Keratinocyte (primary cell): ENCODE measurements around the gene DYNLT2. TPM values are rescaled to one million over a fixed set of nuclear protein-coding genes. Genes with fewer than 3 reads are reported as not detected.

ENCODE experiments used
- DNase-seq: peaks from one replicate; pipeline ENCODE4 v3.0.0-alpha.2; 2011; ENCODE audit warnings: low read depth, missing footprints, low spot score
- FAIRE-seq: peaks from 2 replicates; lab custom pipeline; 2011; peaks lifted over from hg19 to GRCh38; lab: Jason Lieb, UNC
- H2AFZ ChIP-seq: 2 replicates; pipeline ENCODE4 v1.6.0; 2012; ENCODE audit warnings: low read length, control low read depth, inconsistent platforms; ENCODE audit not compliant: control insufficient read depth
- H3K27ac ChIP-seq: 2 replicates; pipeline ENCODE4 v1.5.1; 2011; ENCODE audit warnings: low read length; ENCODE audit not compliant: control insufficient read depth, insufficient read depth
- H3K27me3 ChIP-seq: 3 replicates; pipeline ENCODE4 v1.6.0; 2011; ENCODE audit warnings: low read length; ENCODE audit not compliant: control insufficient read depth, insufficient read depth; ENCODE audit errors: extremely low read depth
- H3K36me3 ChIP-seq, 2 experiments: 2 replicates in 1 of 2; 3 replicates in 1 of 2; pipeline ENCODE4 v1.5.1; 2011; ENCODE audit warnings: low read length in 2 of 2, mild to moderate bottlenecking in 1 of 2; ENCODE audit not compliant: control insufficient read depth in 2 of 2, insufficient read depth in 2 of 2; ENCODE audit errors: extremely low read depth in 1 of 2
- H3K4me1 ChIP-seq: 3 replicates; pipeline ENCODE4 v1.5.1; 2011; ENCODE audit warnings: low read length; ENCODE audit not compliant: control insufficient read depth, insufficient read depth; ENCODE audit errors: extremely low read depth
- H3K4me2 ChIP-seq: 3 replicates; pipeline ENCODE4 v1.6.0; 2011; ENCODE audit warnings: low read depth, low read length; ENCODE audit not compliant: control insufficient read depth, insufficient read depth; ENCODE audit errors: extremely low read depth
- H3K4me3 ChIP-seq, 3 experiments: fragments of 200-600 bp in 1 of 3; sonication (generic) in 1 of 3; 2 replicates in 2 of 3; 3 replicates in 1 of 3; pipeline ENCODE4 v1.5.1; 2011 to 2016; ENCODE audit warnings: low read length in 3 of 3, mild to moderate bottlenecking in 3 of 3, control low read depth in 2 of 3, inconsistent platforms in 1 of 3, low read depth in 1 of 3, mixed read lengths in 1 of 3, mixed run types in 1 of 3, moderate library complexity in 1 of 3; ENCODE audit not compliant: control insufficient read depth in 2 of 3, insufficient read depth in 2 of 3; ENCODE audit errors: extremely low read depth in 1 of 3
- H3K79me2 ChIP-seq: 2 replicates; pipeline ENCODE4 v1.6.0; 2012; ENCODE audit warnings: low read length; ENCODE audit not compliant: control insufficient read depth, insufficient read depth
- H3K9ac ChIP-seq: 3 replicates; pipeline ENCODE4 v1.6.0; 2011; ENCODE audit warnings: low read length; ENCODE audit not compliant: control insufficient read depth, insufficient read depth; ENCODE audit errors: extremely low read depth
- H3K9me1 ChIP-seq: 3 replicates; pipeline ENCODE4 v1.6.0; 2011; ENCODE audit warnings: low read length; ENCODE audit not compliant: control insufficient read depth, insufficient read depth; ENCODE audit errors: extremely low read depth
- H3K9me3 ChIP-seq: 2 replicates; pipeline ENCODE4 v1.5.1; 2012; ENCODE audit warnings: low read depth, low read length; ENCODE audit not compliant: control insufficient read depth
- H4K20me1 ChIP-seq: 3 replicates; pipeline ENCODE4 v1.6.0; 2011; ENCODE audit warnings: low read length; ENCODE audit not compliant: control insufficient read depth, insufficient read depth; ENCODE audit errors: extremely low read depth
- EZH2 ChIP-seq: IDR thresholded peaks from one replicate; pipeline ENCODE4 v1.6.1; 2012; ENCODE audit warnings: inconsistent platforms, mild to moderate bottlenecking, low read length, moderate library complexity
- dilution Hi-C: fragments of 300-500 bp; cut with MboI; formaldehyde crosslinking; loops from one replicate; pipeline ENCODE4 v1.7.0; 2020; ENCODE audit warnings: low sequenced_read_pairs; ENCODE audit not compliant: extremely low pct_ligation_motif_present
- polyA plus RNA-seq, 5 experiments: library from polyadenylated mRNA; depleted of rRNA in 3 of 5; stranded (reverse) in 3 of 5; stranded (forward) in 1 of 5; unstranded in 1 of 5; fragments of >200 nt; gene quantifications; 1 replicate in 1 of 5; 2 replicates in 3 of 5; 3 replicates in 1 of 5; pipeline versions ENCODE4 v1.2.1 to v1.2.3, GENCODE V29; 2011 to 2012; ENCODE audit warnings: missing spikeins in 2 of 5, low read depth in 1 of 5, low replicate concordance in 1 of 5
- TF ChIP-seq, protein P1 (sequence below), 3 experiments: IDR thresholded peaks in 1 of 3; conservative IDR thresholded peaks in 1 of 3; optimal IDR thresholded peaks in 1 of 3; 2 replicates in 2 of 3; 3 replicates in 1 of 3; pipeline versions ENCODE3 to v1.5.1; 2011; ENCODE audit warnings: low read length in 3 of 3, mild to moderate bottlenecking in 3 of 3, moderate library complexity in 2 of 3, control low read depth in 1 of 3, inconsistent platforms in 1 of 3; ENCODE audit not compliant: insufficient read depth in 2 of 3; ENCODE audit errors: extremely low read depth in 1 of 3

The DYNLT2 gene
- polyA plus RNA-seq, 1 donor (not counting 4 experiments of a cell fraction or from before 2014, with no cell fraction given) = 0.58 TPM

DNA sequence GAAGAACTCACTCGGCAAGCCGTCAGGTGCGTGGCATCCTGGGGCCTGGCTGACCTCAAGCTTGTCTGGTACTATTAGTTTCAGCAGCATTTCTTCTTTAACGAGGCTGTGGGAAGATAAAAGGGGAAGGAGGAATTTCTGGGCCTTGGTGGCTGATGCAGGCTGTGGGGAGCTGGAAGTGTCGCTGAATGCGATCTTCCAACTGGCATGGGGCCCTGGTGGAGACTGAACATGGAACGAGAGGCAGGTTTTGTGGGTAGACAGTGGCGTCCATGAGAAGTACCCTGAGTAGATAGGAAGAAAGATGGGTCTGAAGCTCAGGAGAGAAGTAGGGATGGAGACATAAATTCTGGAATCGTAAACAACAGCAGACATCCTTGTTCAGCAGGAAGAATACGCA lies 23.9 kb upstream of the DYNLT2 start:
- Histone ChIP-seq H3K27ac (no peak overlapping the region), H3K79me2 (no peaks in the 10 kb centered on the region), H4K20me1 (no peaks in the 10 kb centered on the region), H3K9me1 (no peaks in the 10 kb centered on the region), H3K4me2 (no peak overlapping the region), H3K36me3 (peaks cover 4 to 17% of the 10 kb centered on the region in 2 experiments), H3K27me3 (no peaks in the 10 kb centered on the region), H3K9ac (no peak overlapping the region), H3K4me3 (no peak overlapping the region), H3K9me3 (no peaks in the 10 kb centered on the region), H2AFZ (no peak overlapping the region), H3K4me1 (no peaks in the 10 kb centered on the region)
- dilution Hi-C loops = no loop called here
- no peak for FAIRE-seq
- TF ChIP-seq EZH2 = no peak
- TF ChIP-seq, protein P1, sequence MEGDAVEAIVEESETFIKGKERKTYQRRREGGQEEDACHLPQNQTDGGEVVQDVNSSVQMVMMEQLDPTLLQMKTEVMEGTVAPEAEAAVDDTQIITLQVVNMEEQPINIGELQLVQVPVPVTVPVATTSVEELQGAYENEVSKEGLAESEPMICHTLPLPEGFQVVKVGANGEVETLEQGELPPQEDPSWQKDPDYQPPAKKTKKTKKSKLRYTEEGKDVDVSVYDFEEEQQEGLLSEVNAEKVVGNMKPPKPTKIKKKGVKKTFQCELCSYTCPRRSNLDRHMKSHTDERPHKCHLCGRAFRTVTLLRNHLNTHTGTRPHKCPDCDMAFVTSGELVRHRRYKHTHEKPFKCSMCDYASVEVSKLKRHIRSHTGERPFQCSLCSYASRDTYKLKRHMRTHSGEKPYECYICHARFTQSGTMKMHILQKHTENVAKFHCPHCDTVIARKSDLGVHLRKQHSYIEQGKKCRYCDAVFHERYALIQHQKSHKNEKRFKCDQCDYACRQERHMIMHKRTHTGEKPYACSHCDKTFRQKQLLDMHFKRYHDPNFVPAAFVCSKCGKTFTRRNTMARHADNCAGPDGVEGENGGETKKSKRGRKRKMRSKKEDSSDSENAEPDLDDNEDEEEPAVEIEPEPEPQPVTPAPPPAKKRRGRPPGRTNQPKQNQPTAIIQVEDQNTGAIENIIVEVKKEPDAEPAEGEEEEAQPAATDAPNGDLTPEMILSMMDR (optimal IDR thresholded peaks at IDR 0.05 in 1 of 3, IDR thresholded peaks at IDR 0.05 in 1 of 3, conservative IDR thresholded peaks at IDR 0.05 in 1 of 3; ENCODE audit: extremely low read depth in 1 of 3, insufficient read depth in 2 of 3, low read length in 3 of 3) = no peak
- no peak for DNase-seq

DNA sequence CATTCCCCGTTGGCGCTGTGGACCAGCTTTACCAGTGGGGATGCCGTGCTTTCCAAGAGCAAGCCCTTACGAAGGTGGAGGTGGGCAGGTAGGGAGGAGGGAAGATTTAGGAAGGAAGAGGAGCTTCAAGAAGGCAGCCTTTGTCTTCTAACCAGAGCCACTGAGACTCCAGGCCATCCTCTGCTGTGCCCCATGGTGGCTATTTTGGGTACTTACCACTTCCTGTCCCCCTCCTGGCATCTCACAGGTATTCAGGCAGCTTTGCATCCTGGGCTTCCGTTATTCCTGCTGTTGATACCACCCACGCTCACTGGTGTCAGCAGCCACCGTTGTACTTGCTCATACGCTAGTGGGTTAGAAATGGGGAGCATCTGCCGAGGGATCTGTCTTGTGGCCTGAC lies 23.0 kb upstream of the DYNLT2 start:
- dilution Hi-C loops = no loop called here
- H3K79me2 ChIP-seq = no peaks in the 10 kb centered on the region
- no peaks in the 10 kb centered on the region for H3K9me1 ChIP-seq
- H3K27me3 ChIP-seq = no peaks in the 10 kb centered on the region
- DNase-seq (no peak), FAIRE-seq (no peak)
- no peak overlapping the region for H3K4me2 ChIP-seq
- H3K27ac ChIP-seq = no peak overlapping the region
- H2AFZ ChIP-seq = no peak overlapping the region
- no peak overlapping the region for H3K4me3 ChIP-seq
- no peaks in the 10 kb centered on the region for H3K9me3 ChIP-seq
- no peaks in the 10 kb centered on the region for H4K20me1 ChIP-seq
- TF ChIP-seq, protein P1 (optimal IDR thresholded peaks at IDR 0.05 in 1 of 3, IDR thresholded peaks at IDR 0.05 in 1 of 3, conservative IDR thresholded peaks at IDR 0.05 in 1 of 3; ENCODE audit: extremely low read depth in 1 of 3, insufficient read depth in 2 of 3, low read length in 3 of 3) = no peak
- no peak for TF ChIP-seq EZH2
- no peak overlapping the region for H3K9ac ChIP-seq
- peaks cover 4 to 17% of the 10 kb centered on the region in 2 experiments for H3K36me3 ChIP-seq
- no peaks in the 10 kb centered on the region for H3K4me1 ChIP-seq
